MCF 10A (cell line): ENCODE data around the gene NKX6-2. TPM values are rescaled to one million over a fixed set of nuclear protein-coding genes. Genes with fewer than 3 reads are reported as not detected.

Experiments
- BruUV-seq: library from RNA; stranded (reverse); fragments of 400-500 nt; replicated peaks from 2 replicates; lab custom pipeline; 2021; lab: Mats Ljungman, UMichigan
- CTCF ChIA-PET: fragments of 300-600 bp; sonication (Branson Sonifier 250); formaldehyde crosslinking; extraction: SDS; loops from one replicate; lab custom pipeline; 2021; ENCODE audit warnings: antibody characterized with exemption, inconsistent platforms; lab: Yijun Ruan, JAX
- POLR2A ChIA-PET: fragments of 300-600, 350-650 bp; sonication (Branson Sonifier 250); formaldehyde crosslinking; extraction: SDS; loops from one replicate; lab custom pipeline; 2020; ENCODE audit warnings: antibody characterized with exemption, inconsistent platforms; lab: Yijun Ruan, JAX
- DNase-seq: peaks from one replicate; pipeline ENCODE4 v3.0.0-alpha.2; 2018; ENCODE audit not compliant: unreplicated experiment
- H3K27ac Mint-ChIP-seq: one replicate; pipeline ENCODE4 v1.8.0; 2022; ENCODE audit warnings: mild to moderate bottlenecking, low read depth, mixed read lengths; ENCODE audit not compliant: unreplicated experiment
- H3K27me3 Mint-ChIP-seq: one replicate; pipeline ENCODE4 v1.8.0; 2022; ENCODE audit warnings: mixed read lengths; ENCODE audit not compliant: insufficient read depth, unreplicated experiment
- H3K36me3 Mint-ChIP-seq: one replicate; pipeline ENCODE4 v1.8.0; 2022; ENCODE audit warnings: mild to moderate bottlenecking, moderate library complexity, mixed read lengths; ENCODE audit not compliant: insufficient read depth, unreplicated experiment
- H3K4me1 Mint-ChIP-seq: one replicate; pipeline ENCODE4 v1.8.0; 2022; ENCODE audit warnings: mixed read lengths; ENCODE audit not compliant: insufficient read depth, unreplicated experiment
- H3K4me3 Mint-ChIP-seq: one replicate; pipeline ENCODE4 v1.8.0; 2022; ENCODE audit warnings: mild to moderate bottlenecking, moderate library complexity, mixed read lengths; ENCODE audit not compliant: unreplicated experiment
- H3K9me3 Mint-ChIP-seq: one replicate; pipeline ENCODE4 v1.8.0; 2022; ENCODE audit warnings: mixed read lengths; ENCODE audit not compliant: unreplicated experiment
- CTCF ChIP-seq: fragments of 200-600 bp; IDR thresholded peaks from one replicate; pipeline ENCODE4 v1.8.0; 2022; ENCODE audit warnings: antibody characterized with exemption, mild to moderate bottlenecking; ENCODE audit not compliant: unreplicated experiment
- intact Hi-C: fragments of 100-400 bp; cut with micrococcal nuclease; formaldehyde crosslinking; loops from 2 replicates; pipeline ENCODE4 v1.14.1; 2022
- total RNA-seq: library from RNA; stranded (reverse); gene quantifications from 2 replicates; pipeline ENCODE4 v1.2.3, GENCODE V29; 2022

The NKX6-2 gene
- total RNA-seq, 1 experiment from 2014 or later: not detected

GRCh38 chr10:132806110-132806509 lies 20.2 kb upstream of the NKX6-2 start:
- Mint-ChIP-seq H3K27me3 (peaks cover 15% of the 10 kb centered on the region), H3K36me3 (no peaks in the 10 kb centered on the region), H3K4me3 (no peak overlapping the region), H3K4me1 (no peaks in the 10 kb centered on the region), H3K9me3 (no peaks in the 10 kb centered on the region), H3K27ac (no peak overlapping the region)
- intact Hi-C loops: no loop called here
- no peak for DNase-seq
- BruUV-seq: no TSS peak
- ChIA-PET CTCF (no interaction called here), POLR2A (no interaction called here)
- TF ChIP-seq CTCF: no peak

GRCh38 chr10:132805599-132805998 lies 19.7 kb upstream of the NKX6-2 start:
- CTCF ChIA-PET: no interaction called here
- intact Hi-C loops: no loop called here
- H3K36me3 Mint-ChIP-seq: no peaks in the 10 kb centered on the region

GRCh38 chr10:132804785-132805426 lies 19.0 kb upstream of the NKX6-2 start:
- intact Hi-C loops: no loop called here
- ChIA-PET CTCF (no interaction called here), POLR2A (no interaction called here)
- Mint-ChIP-seq H3K27me3 (peaks cover 11% of the 10 kb centered on the region), H3K9me3 (no peaks in the 10 kb centered on the region), H3K36me3 (no peaks in the 10 kb centered on the region), H3K27ac (no peak overlapping the region), H3K4me1 (no peaks in the 10 kb centered on the region), H3K4me3 (no peak overlapping the region)
- no peak for DNase-seq
- TF ChIP-seq CTCF: no peak
- no TSS peak for BruUV-seq

More at GRCh38 chr10:132805599-132805998, 19.7 kb upstream of the NKX6-2 start:
- no peak overlapping the region for H3K4me3 Mint-ChIP-seq
- H3K27me3 Mint-ChIP-seq: peaks cover 15% of the 10 kb centered on the region
- H3K9me3 Mint-ChIP-seq: no peaks in the 10 kb centered on the region
- H3K27ac Mint-ChIP-seq: no peak overlapping the region
- DNase-seq: no peak
- H3K4me1 Mint-ChIP-seq: no peaks in the 10 kb centered on the region
- no TSS peak for BruUV-seq
- no peak for TF ChIP-seq CTCF
- POLR2A ChIA-PET: no interaction called here

- BruUV-seq: no TSS peak
- Mint-ChIP-seq H3K9me3 (no peaks in the 10 kb centered on the region), H3K4me1 (no peaks in the 10 kb centered on the region), H3K27me3 (peaks cover 5% of the 10 kb centered on the region), H3K36me3 (no peaks in the 10 kb centered on the region), H3K4me3 (no peak overlapping the region), H3K27ac (no peak overlapping the region)
- ChIA-PET POLR2A (no interaction called here), CTCF (no interaction called here)
- no peak for TF ChIP-seq CTCF
- DNase-seq: no peak
- intact Hi-C loops: no loop called here
Observed at GRCh38 chr10:132804287-132804686, 18.3 kb upstream of the NKX6-2 start.
